ENCODE data around the gene DPEP1. TPM values are rescaled to one million over a fixed set of nuclear protein-coding genes. Genes with fewer than 3 reads are reported as not detected.
"Not testable (repeated sequence)": the region's sequence is repeated elsewhere in the genome, so short reads cannot be mapped to it uniquely, and the experiment has no call there.

The DPEP1 gene
- total RNA-seq, 1 donor from 2014 or later = 0.36 TPM

DNA sequence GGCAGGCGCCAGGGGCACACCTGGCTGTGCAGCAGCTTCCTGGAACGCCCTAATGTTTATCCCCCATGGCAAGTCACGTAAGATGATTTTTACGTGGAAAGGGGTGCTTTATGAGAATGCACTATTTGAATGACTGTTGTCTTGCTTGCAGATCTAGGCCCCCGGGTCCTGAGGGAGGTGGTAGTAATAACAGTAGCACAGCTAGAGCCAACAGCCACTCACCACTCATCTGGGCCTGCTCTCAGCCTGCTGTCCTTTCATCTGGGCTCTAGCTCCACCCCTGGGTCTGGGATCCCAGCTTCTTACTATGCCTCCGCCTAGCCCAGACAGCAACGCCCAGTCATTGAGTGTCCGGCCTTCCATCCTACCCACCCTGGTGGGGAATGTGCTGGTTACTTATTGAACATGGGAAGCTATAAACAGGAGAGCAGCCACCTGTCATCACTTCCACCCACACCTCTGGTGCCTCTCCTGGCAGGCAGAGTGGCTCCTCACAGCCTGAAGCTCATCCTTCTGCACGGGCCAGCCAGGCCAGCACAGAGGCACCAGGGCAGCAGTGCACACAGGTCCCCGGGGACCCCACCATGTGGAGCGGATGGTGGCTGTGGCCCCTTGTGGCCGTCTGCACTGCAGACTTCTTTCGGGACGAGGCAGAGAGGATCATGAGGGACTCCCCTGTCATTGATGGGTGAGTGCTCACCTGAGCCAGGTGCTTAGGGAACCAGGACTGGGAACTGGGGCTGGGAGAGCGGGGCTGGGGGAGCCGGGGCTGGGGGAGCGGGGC is 16.6 kb downstream of the DPEP1 start:
- Mint-ChIP-seq H3K4me3 (no peak overlapping the region), H3K4me1 (no peaks in the 10 kb centered on the region), H3K9me3 (no peaks in the 10 kb centered on the region), H3K36me3 (no peaks in the 10 kb centered on the region), H3K27me3 (ENCODE audit: low read depth) (peaks cover 31% of the 10 kb centered on the region), H3K27ac (no peak overlapping the region)
- TF ChIP-seq CTCF (IDR thresholded peaks at IDR 0.05; ENCODE audit: unreplicated experiment) = no peak
- no peak for DNase-seq (ENCODE audit: low spot score in 2 of 2, unreplicated experiment in 2 of 2)

GRCh38 chr16:89633064-89633631 is 19.7 kb downstream of the DPEP1 start:
- no peak for DNase-seq (ENCODE audit: low spot score in 2 of 2, unreplicated experiment in 2 of 2)
- Mint-ChIP-seq H3K27me3 (ENCODE audit: low read depth) (peaks cover 43% of the 10 kb centered on the region), H3K4me3 (no peak overlapping the region), H3K4me1 (no peaks in the 10 kb centered on the region), H3K27ac (no peak overlapping the region), H3K36me3 (no peaks in the 10 kb centered on the region), H3K9me3 (no peaks in the 10 kb centered on the region)
- TF ChIP-seq CTCF (IDR thresholded peaks at IDR 0.05; ENCODE audit: unreplicated experiment) = no peak

DNA sequence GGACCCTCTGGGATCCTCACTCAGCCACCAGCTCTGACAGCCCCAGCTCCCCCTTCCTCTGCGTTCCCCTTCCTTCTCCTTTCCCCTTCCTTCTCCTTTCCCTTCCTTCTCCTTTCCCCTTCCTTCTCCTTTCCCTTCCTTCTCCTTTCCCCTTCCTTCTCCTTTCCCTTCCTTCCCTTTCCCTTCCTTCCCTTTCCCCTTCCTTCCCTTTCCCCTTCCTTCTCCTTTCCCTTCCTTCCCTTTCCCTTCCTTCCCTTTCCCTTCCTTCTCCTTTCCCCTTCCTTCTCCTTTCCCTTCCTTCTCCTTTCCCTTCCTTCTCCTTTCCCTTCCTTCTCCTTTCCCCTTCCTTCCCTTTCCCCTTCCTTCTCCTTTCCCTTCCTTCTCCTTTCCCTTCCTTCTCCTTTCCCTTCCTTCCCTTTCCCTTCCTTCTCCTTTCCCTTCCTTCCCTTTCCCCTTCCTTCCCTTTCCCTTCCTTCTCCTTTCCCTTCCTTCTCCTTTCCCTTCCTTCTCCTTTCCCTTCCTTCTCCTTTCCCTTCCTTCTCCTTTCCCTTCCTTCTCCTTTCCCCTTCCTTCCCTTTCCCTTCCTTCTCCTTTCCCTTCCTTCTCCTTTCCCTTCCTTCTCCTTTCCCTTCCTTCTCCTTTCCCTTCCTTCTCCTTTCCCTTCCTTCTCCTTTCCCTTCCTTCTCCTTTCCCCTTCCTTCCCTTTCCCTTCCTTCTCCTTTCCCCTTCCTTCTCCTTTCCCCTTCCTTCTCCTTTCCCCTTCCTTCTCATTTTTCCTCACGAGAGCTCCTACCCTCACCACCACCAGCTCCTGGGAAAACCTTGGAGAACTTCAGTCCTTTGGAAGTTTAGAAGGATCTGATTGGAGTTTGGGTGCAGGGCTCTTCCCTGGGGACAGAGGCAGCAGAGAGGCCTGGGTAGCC is 21.3 kb downstream of the DPEP1 start:
- DNase-seq (ENCODE audit: low spot score in 2 of 2, unreplicated experiment in 2 of 2); H3K36me3 Mint-ChIP-seq; H3K4me1 Mint-ChIP-seq; H3K4me3 Mint-ChIP-seq; H3K27ac Mint-ChIP-seq; H3K9me3 Mint-ChIP-seq: not testable (repeated sequence)
- H3K27me3 Mint-ChIP-seq (ENCODE audit: low read depth) = peaks cover 43% of the 10 kb centered on the region

DNA sequence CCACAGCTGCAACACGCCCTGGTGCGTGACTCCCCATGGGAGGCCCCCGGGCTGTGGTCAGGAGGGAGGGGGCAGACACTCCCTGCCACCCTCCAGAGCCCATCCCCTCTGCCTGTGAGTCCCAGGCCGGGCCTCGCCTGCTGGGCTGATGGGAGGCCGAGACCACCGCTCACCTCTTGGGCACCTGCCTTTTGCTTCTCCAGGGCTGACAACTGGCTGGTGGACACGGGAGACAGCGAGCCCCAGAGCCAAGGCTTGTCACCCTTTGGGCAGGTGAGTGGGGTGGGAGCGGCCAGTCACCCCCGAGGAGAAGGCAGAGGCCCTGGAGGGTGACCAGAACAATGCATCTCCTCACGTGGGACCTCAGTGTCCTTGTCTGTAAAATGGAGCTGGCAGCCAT is 23.2 kb downstream of the DPEP1 start:
- H3K36me3 Mint-ChIP-seq = no peaks in the 10 kb centered on the region
- no peak overlapping the region for H3K27ac Mint-ChIP-seq
- H3K9me3 Mint-ChIP-seq = no peaks in the 10 kb centered on the region
- DNase-seq (ENCODE audit: low spot score in 2 of 2, unreplicated experiment in 2 of 2) = no peak
- H3K4me1 Mint-ChIP-seq = peaks cover 7% of the 10 kb centered on the region
- TF ChIP-seq CTCF (IDR thresholded peaks at IDR 0.05; ENCODE audit: unreplicated experiment) = no peak
- no peak overlapping the region for H3K4me3 Mint-ChIP-seq
- peaks cover 40% of the 10 kb centered on the region for H3K27me3 Mint-ChIP-seq (ENCODE audit: low read depth)

DNA sequence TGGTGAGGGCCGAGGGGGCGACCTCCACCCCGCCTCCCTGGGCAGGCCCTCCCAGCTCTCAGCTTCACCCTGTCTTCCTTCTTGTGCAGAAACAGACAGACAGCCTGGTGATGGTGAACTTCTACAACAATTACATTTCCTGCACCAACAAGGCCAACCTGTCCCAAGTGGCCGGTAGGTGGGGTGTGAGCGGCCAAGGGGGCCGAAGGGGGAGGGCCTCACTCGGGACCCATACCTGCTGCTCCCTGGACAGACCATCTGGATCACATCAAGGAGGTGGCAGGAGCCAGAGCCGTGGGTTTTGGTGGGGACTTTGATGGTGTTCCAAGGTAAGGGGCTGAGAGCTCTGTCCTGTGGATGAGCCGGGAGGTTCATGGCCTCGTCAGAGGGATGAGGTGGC is 23.9 kb downstream of the DPEP1 start:
- no peak for TF ChIP-seq CTCF (IDR thresholded peaks at IDR 0.05; ENCODE audit: unreplicated experiment)
- Mint-ChIP-seq H3K27me3 (ENCODE audit: low read depth) (peaks cover 35% of the 10 kb centered on the region), H3K9me3 (no peaks in the 10 kb centered on the region), H3K4me3 (no peak overlapping the region), H3K27ac (no peak overlapping the region), H3K4me1 (peaks cover 7% of the 10 kb centered on the region), H3K36me3 (no peaks in the 10 kb centered on the region)
- DNase-seq (ENCODE audit: low spot score in 2 of 2, unreplicated experiment in 2 of 2) = no peak

GRCh38 chr16:89638455-89638854 is 25.0 kb downstream of the DPEP1 start:
- no peaks in the 10 kb centered on the region for H3K36me3 Mint-ChIP-seq
- no peak overlapping the region for H3K4me3 Mint-ChIP-seq
- no peak for DNase-seq (ENCODE audit: low spot score in 2 of 2, unreplicated experiment in 2 of 2)
- peaks cover 7% of the 10 kb centered on the region for H3K4me1 Mint-ChIP-seq
- H3K9me3 Mint-ChIP-seq = no peaks in the 10 kb centered on the region
- TF ChIP-seq CTCF (IDR thresholded peaks at IDR 0.05; ENCODE audit: unreplicated experiment) = no peak
- H3K27me3 Mint-ChIP-seq (ENCODE audit: low read depth) = peaks cover 27% of the 10 kb centered on the region
- H3K27ac Mint-ChIP-seq = no peak overlapping the region
